ENCODE data around the gene CATSPERD.
A peak's percentile ranks its signal among the peaks of the same experiment; 100 is the strongest.
"Not testable (repeated sequence)": the region's sequence is repeated elsewhere in the genome, so short reads cannot be mapped to it uniquely, and the experiment has no call there.

CATSPERD gene

DNA sequence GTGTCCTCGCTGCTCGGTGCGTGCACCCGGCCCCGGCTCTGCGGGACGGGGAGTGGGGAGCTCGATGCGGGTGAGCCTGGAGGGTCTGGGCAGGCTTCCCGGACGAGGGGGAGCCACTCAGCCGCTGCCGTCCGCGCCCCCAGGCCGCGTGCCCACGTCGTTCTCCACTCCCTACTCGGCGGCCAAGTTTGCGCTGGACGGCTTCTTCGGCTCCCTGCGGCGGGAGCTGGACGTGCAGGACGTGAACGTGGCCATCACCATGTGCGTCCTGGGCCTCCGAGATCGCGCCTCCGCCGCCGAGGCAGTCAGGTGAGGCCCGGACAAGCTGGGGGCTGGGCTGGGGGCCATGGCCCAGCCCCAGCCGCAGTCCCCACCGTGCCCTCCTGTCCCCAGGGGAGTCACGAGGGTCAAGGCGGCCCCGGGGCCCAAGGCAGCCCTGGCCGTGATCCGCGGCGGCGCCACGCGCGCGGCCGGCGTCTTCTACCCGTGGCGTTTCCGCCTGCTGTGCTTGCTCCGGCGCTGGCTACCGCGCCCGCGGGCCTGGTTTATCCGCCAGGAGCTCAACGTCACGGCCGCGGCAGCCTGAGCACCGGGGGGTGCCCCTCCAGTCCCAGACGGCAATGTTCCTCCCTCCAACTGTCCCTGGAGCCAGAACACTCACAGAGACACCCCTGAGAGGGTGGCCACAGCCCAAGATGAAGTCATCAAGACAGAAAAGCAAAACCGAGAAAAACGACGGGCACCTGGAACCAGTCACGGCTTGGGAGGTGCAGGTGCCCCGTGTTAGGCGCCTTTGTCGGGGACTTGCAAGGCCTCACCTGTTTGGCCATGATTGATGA is 32.9 kb upstream of the CATSPERD start:
- Histone ChIP-seq H3K27ac (ENCODE audit: low read length) (no peak overlapping the region), H3K27me3 (ENCODE audit: control insufficient read depth, insufficient read depth, low read length) (no peaks in the 10 kb centered on the region), H3K4me1 (ENCODE audit: control insufficient read depth, low read depth, low read length) (no peaks in the 10 kb centered on the region), H3K36me3 (ENCODE audit: control insufficient read depth, low read depth, low read length) (peaks cover 11% of the 10 kb centered on the region), H3K9me3 (ENCODE audit: control insufficient read depth, low read depth, low read length) (no peaks in the 10 kb centered on the region), H3K9ac (ENCODE audit: low read length) (no peak overlapping the region), H3K4me3 (ENCODE audit: low read length) (peak overlapping the region; percentile 21)

DNA sequence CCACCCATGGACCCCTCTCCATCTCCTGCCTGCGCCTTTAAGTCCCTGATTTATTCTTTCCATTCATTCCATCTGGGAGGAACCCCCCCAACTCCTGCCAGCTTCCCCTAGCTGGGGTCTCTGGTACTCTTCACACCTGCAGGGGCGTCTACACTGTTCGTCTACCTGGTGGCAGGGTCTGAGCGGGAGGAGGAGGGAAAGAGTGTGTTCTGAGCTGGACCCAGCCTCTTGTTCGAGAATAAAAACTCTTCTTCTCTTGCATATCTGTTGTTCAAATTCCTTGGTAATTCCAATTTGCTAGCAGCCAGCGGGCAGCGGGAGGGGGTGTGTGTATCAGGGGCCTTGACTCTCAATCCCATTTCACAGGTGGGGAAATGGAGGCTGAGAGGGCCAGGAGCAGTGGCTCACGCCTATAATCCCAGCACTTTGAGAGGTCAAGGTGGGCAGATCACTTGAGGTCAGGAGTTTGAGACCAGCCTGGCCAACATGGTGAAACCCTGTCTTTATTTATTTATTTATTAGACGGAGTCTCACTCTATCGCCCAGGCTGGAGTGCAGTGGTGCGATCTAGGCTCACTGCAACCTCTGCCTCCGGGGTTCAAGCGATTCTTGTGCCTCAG is 32.1 kb upstream of the CATSPERD start:
- not testable (repeated sequence) for H3K9me3 ChIP-seq (ENCODE audit: control insufficient read depth, low read depth, low read length); H3K4me1 ChIP-seq (ENCODE audit: control insufficient read depth, low read depth, low read length); H3K27me3 ChIP-seq (ENCODE audit: control insufficient read depth, insufficient read depth, low read length); H3K27ac ChIP-seq (ENCODE audit: low read length); H3K9ac ChIP-seq (ENCODE audit: low read length); H3K4me3 ChIP-seq (ENCODE audit: low read length)
- H3K36me3 ChIP-seq (ENCODE audit: control insufficient read depth, low read depth, low read length), result peaks cover 18% of the 10 kb centered on the region

DNA sequence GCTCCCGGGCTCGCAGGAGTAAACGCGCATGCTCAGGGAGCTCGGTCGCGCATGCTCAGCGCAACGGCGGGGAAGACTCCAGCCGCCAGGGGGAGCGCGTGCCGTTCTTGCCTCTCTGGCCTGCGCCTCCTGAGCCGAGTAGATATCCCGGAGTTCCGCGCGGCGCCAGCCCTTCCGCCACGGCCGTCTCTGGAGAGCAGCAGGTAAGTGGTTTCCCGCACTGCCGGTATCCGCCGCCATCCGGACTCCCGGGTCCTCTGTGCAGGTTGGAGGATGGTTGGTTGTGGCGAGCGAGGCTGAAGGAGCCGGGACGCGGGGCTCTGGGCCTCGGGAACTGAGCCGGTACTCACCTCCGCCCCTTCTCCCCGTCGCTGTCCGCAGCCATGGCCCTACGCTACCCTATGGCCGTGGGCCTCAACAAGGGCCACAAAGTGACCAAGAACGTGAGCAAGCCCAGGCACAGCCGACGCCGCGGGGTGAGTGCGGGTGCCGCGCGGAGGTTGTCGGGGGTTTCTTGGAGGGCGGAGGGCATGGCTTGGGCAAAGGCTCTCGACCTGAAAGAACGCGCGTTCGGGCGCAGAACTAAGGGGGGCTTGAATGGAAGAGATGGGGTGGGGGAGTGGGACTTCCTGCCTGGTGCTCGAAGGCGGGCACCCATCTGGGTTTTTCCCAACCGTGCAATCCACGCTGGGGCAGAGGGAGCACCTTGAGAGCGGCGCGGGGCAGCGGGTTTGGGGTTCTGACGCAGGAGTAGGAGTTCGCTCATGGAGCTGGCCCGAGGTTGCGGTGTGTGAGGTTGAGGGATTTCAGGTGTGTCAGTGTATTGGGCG is 30.1 kb upstream of the CATSPERD start, which contains the start of gene RPL36:
Gene RPL36, plus strand, starts transcription at position 171 of the 830 bp plus-strand sequence. Its CDS starts 213 bp downstream, at position 384.
- Histone ChIP-seq H3K27me3 (ENCODE audit: control insufficient read depth, insufficient read depth, low read length) (no peaks in the 10 kb centered on the region), H3K9me3 (ENCODE audit: control insufficient read depth, low read depth, low read length) (no peaks in the 10 kb centered on the region), H3K4me1 (ENCODE audit: control insufficient read depth, low read depth, low read length) (no peaks in the 10 kb centered on the region), H3K9ac (ENCODE audit: low read length) (peak within 1 kb of the TSS; percentile 96), H3K27ac (ENCODE audit: low read length) (peak within 1 kb of the TSS; percentile 92), H3K4me3 (ENCODE audit: low read length) (peak within 1 kb of the TSS; percentile 89), H3K36me3 (ENCODE audit: control insufficient read depth, low read depth, low read length) (peaks cover 37% of the 10 kb centered on the region)

DNA sequence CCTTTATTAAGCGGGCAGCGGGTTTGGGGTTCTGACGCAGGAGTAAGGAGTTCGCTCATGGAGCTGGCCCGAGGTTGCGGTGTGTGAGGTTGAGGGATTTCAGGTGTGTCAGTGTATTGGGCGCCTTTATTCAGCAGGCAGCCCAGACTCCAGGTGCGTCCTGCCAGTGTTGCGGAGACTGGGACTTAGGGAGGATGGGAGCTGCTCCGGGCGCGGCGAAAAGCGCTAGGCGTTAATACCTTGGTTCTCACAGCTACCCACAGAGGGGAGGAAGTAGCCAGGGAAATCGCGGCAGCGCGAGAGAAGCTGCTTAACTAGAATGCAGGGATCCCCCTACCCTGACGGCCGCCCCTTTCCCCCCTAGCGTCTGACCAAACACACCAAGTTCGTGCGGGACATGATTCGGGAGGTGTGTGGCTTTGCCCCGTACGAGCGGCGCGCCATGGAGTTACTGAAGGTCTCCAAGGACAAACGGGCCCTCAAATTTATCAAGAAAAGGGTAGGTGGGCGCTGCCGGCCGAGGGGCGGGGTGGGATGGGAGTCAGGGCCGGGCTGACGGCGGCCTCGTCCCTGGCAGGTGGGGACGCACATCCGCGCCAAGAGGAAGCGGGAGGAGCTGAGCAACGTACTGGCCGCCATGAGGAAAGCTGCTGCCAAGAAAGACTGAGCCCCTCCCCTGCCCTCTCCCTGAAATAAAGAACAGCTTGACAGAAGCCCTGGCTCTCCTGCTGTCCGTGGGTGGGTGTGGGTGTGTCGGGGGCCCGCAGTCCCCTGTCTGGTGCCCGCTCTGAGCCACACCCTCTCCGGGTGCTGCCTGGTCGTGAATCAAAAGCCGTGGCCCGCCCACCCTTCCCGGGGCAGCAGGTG is 29.2 kb upstream of the CATSPERD start:
- peak overlapping the region; percentile 89 for H3K4me3 ChIP-seq (ENCODE audit: low read length)
- H3K27ac ChIP-seq (ENCODE audit: low read length), result peak overlapping the region; percentile 92
- no peaks in the 10 kb centered on the region for H3K9me3 ChIP-seq (ENCODE audit: control insufficient read depth, low read depth, low read length)
- no peaks in the 10 kb centered on the region for H3K27me3 ChIP-seq (ENCODE audit: control insufficient read depth, insufficient read depth, low read length)
- peak overlapping the region; percentile 96 for H3K9ac ChIP-seq (ENCODE audit: low read length)
- peaks cover 40% of the 10 kb centered on the region for H3K36me3 ChIP-seq (ENCODE audit: control insufficient read depth, low read depth, low read length)
- no peaks in the 10 kb centered on the region for H3K4me1 ChIP-seq (ENCODE audit: control insufficient read depth, low read depth, low read length)

DNA sequence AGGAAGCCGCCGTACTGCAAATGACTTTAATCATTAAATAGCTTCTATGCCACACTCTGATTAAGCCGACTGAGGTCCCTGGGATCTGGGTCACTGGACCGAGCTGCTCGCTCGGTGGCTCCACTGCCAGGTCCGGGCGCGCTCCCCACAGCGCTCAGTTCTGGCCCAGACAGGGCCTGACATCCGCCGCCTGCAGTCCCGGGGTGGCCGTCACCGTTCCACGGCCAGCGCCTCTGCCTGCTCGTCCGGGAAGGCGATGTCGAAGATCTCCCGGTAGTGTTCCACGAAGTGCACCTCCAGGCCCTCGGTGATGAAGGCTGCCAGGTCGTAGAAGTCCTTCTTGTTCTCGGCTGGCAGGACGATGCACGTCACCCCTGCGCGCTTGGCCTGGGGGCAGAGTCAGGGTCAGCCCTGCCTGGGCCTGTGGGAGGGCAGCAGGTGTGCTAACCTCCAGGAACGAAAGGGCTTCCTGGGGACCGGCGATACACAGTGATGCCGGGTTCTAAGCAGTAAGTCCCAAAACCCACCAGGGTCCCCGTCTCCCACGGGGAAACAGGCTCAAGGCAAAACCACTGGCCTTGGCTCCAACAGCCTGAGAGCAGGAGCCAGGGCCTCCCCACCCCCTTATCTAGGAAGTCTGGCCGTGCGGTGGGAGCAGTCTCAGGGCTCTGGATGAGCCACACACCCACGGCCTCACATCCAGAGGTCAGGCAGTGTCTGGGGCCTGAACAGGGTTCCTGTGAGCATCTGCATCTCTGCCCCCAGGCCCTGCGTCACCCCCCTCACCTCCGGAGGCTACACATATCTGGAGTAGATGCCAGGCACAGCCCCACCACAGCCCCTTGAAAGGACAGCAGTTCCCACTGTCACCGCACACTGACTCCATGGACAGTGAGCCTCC is 28.4 kb upstream of the CATSPERD start:
- Histone ChIP-seq H3K27me3 (ENCODE audit: control insufficient read depth, insufficient read depth, low read length) (no peaks in the 10 kb centered on the region), H3K36me3 (ENCODE audit: control insufficient read depth, low read depth, low read length) (peaks cover 47% of the 10 kb centered on the region), H3K4me1 (ENCODE audit: control insufficient read depth, low read depth, low read length) (no peaks in the 10 kb centered on the region), H3K9me3 (ENCODE audit: control insufficient read depth, low read depth, low read length) (no peaks in the 10 kb centered on the region), H3K4me3 (ENCODE audit: low read length) (peak overlapping the region; percentile 89), H3K27ac (ENCODE audit: low read length) (no peak overlapping the region), H3K9ac (ENCODE audit: low read length) (no peak overlapping the region)

DNA sequence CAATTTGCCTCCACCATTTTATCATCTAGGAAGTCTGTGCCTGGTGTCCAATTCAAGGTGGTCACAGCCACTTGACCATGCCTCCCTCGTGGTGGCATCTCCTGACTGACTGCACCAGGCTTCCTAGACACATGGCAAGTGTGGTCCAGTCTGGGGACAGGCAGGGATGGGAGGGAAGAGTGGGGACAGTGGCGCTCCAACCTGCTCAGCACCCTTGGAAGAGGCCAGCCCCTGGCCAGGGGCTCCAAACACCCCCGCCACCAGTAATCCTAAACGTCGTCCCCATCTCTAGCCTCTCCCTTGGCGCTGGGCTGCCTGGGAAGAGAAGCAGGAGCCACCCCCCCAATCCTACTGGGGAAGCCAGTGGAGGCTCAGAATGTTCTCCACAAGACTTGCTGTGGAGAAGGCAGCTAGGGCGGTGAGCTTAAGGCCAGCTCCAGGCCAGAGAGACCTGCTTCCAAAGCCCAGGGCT is 27.7 kb upstream of the CATSPERD start:
- Histone ChIP-seq H3K9ac (ENCODE audit: low read length) (no peak overlapping the region), H3K4me1 (ENCODE audit: control insufficient read depth, low read depth, low read length) (no peaks in the 10 kb centered on the region), H3K36me3 (ENCODE audit: control insufficient read depth, low read depth, low read length) (peaks cover 48% of the 10 kb centered on the region), H3K4me3 (ENCODE audit: low read length) (no peak overlapping the region), H3K27me3 (ENCODE audit: control insufficient read depth, insufficient read depth, low read length) (no peaks in the 10 kb centered on the region), H3K9me3 (ENCODE audit: control insufficient read depth, low read depth, low read length) (no peaks in the 10 kb centered on the region), H3K27ac (ENCODE audit: low read length) (no peak overlapping the region)

DNA sequence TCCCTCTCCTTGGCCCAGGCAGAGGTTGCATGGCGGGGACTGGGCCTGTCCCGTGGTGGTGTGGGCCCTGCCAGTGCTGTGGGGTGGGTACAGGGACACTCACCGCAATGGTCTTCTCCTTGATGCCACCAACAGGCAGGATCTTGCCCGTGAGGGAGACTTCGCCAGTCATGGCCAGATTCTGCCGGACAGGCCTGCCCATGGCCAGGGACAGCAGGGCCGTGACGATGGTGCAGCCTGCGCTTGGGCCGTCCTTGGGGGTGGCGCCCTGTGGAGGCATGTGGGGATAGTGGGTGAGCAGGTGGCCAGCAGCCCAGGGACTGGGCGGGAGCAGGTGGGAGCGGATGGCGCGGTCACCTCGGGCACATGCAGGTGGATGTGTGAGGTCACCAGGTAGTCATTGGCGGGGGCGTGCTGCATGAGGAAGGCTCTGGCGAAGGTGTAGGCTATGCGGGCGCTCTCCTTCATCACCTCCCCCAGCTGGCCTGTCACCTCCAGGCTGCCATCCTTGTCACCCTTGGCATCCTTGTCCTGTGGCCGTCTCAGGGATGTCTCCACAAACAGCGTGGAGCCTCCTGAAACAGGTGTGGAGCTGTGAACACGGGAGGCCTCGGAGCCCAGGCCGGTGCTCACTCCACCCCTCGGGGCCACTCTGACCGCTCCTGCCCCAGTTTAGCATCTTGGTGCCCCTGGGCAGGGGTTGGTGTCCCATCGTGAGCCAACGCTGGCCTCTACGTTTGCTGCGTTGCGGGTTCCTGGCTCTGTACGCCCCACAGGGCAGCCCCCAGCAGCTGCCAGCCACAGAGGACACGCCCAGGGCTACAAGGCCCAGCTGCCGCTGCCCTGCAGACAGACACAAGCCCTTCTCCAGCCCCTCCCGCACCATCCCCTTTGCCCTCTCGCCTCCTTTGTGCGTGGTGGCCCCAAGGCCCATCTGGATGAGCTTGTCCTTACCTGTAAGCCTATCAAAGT is 27.0 kb upstream of the CATSPERD start:
- H3K9me3 ChIP-seq (ENCODE audit: control insufficient read depth, low read depth, low read length), result no peaks in the 10 kb centered on the region
- no peak overlapping the region for H3K27ac ChIP-seq (ENCODE audit: low read length)
- no peak overlapping the region for H3K9ac ChIP-seq (ENCODE audit: low read length)
- H3K36me3 ChIP-seq (ENCODE audit: control insufficient read depth, low read depth, low read length), result peaks cover 50% of the 10 kb centered on the region
- H3K4me1 ChIP-seq (ENCODE audit: control insufficient read depth, low read depth, low read length), result no peaks in the 10 kb centered on the region
- no peaks in the 10 kb centered on the region for H3K27me3 ChIP-seq (ENCODE audit: control insufficient read depth, insufficient read depth, low read length)
- H3K4me3 ChIP-seq (ENCODE audit: low read length), result no peak overlapping the region

DNA sequence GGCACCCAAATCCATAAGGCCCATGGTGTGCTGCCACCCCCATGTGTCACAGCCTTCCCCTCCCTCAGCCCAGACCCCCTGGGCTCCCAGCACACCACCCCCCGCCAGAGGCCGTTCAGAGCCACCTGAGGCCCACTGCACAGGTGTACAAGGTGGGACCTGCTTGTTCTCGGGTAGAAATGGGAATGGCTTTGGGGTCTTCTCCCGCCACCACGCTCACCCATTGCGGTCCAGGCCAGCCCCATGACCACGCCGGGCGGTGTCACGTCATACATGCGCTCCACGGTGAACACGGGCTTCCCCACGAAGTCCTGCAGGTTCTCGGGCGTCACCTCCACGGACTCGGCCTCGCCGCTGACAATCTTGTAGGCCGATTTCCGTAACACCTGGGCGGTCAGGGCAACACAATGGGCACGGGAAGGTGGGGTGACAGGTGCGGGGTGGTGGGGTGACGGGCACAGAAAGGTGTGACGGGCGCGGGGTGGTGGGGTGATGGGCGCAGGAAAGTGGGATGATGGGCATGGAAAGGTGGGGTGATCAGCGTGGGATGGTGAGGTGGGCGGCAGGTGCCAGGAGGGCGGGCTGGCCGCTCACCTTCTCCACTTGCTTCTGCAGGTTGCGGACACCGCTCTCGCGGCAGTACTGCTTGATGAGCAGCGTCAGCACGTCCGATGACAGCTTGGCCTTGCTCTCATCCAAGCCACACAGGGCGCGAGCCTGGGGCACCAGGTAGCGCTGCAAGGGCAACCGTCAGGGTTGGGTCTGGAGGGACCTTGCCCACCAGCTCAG is 26.1 kb upstream of the CATSPERD start:
- Histone ChIP-seq H3K27me3 (ENCODE audit: control insufficient read depth, insufficient read depth, low read length) (no peaks in the 10 kb centered on the region), H3K36me3 (ENCODE audit: control insufficient read depth, low read depth, low read length) (peaks cover 58% of the 10 kb centered on the region), H3K27ac (ENCODE audit: low read length) (no peak overlapping the region), H3K4me3 (ENCODE audit: low read length) (no peak overlapping the region), H3K9me3 (ENCODE audit: control insufficient read depth, low read depth, low read length) (no peaks in the 10 kb centered on the region), H3K9ac (ENCODE audit: low read length) (no peak overlapping the region), H3K4me1 (ENCODE audit: control insufficient read depth, low read depth, low read length) (no peaks in the 10 kb centered on the region)
